B cell (primary cell): ENCODE results near the gene SUPT7L.

Experiments
- EZH2 ChIP-seq: IDR thresholded peaks from 2 replicates; pipeline ENCODE4 v1.6.1; 2012; ENCODE audit warnings: borderline replicate concordance, low read depth, mild to moderate bottlenecking, moderate library complexity, low read length; ENCODE audit not compliant: insufficient read depth, poor library complexity, severe bottlenecking
- TF ChIP-seq, protein P1 (sequence below): fragments of 200-600 bp; IDR thresholded peaks from one replicate; pipeline ENCODE4 v1.8.0; 2022; ENCODE audit warnings: antibody characterized with exemption, mild to moderate bottlenecking

GRCh38 chr2:27621524-27621923, 41.9 kb downstream of the SUPT7L start:
- no peak for TF ChIP-seq EZH2
- TF ChIP-seq, protein P1, sequence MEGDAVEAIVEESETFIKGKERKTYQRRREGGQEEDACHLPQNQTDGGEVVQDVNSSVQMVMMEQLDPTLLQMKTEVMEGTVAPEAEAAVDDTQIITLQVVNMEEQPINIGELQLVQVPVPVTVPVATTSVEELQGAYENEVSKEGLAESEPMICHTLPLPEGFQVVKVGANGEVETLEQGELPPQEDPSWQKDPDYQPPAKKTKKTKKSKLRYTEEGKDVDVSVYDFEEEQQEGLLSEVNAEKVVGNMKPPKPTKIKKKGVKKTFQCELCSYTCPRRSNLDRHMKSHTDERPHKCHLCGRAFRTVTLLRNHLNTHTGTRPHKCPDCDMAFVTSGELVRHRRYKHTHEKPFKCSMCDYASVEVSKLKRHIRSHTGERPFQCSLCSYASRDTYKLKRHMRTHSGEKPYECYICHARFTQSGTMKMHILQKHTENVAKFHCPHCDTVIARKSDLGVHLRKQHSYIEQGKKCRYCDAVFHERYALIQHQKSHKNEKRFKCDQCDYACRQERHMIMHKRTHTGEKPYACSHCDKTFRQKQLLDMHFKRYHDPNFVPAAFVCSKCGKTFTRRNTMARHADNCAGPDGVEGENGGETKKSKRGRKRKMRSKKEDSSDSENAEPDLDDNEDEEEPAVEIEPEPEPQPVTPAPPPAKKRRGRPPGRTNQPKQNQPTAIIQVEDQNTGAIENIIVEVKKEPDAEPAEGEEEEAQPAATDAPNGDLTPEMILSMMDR: no peak
